D341Med (cell line): ENCODE data around the gene PDGFRA.
"Not testable (repeated sequence)": the region's sequence is repeated elsewhere in the genome, so short reads cannot be mapped to it uniquely, and the experiment has no call there.

Source experiments
- DNase-seq: peaks from one replicate; pipeline ENCODE4 v3.0.0; 2012; ENCODE audit warnings: low spot score

Gene PDGFRA

DNA sequence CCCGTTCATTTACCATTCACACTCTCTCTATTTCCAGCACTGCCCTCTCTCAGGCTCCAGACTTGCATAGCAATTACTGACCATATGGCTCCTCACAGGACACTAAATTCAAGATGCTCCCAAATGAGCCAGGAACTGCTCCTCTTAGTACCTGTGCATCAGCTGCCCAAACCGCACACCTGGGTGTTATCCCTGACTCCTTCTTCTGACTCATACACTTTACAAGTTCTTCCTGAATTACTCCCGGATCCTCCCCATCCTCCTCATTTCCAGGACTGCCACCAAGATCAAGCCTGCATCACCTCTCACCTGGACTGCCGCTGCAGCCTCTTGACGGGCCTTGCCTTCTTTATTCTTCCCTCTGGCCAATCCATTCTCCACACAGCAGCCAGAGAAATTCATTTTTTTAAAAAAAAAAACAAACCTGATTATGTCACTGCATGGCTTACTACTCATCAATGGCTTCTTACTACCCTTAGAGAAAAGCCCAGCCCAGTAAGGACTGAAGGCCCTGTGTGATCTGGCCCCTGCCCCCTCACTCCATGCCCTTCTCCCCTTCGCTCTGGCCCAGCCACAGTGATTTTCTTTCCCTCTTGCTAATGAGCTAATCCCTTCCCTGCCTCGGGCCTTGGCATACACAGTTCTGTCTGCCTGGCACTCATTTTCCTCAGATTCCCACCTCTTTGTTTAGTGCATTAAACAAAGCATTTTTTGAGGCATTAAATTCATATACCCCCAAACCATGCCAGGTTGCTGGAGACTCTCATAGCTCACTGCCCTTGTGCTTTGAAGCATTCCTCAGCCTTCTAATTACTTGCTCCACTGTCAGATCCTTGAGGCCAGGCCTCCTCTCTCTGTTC, 92.0 kb downstream of the PDGFRA start:
- no peak for DNase-seq

GRCh38 chr4:54322818-54323417, 93.8 kb downstream of the PDGFRA start:
- DNase-seq: peak; percentile 65

DNA sequence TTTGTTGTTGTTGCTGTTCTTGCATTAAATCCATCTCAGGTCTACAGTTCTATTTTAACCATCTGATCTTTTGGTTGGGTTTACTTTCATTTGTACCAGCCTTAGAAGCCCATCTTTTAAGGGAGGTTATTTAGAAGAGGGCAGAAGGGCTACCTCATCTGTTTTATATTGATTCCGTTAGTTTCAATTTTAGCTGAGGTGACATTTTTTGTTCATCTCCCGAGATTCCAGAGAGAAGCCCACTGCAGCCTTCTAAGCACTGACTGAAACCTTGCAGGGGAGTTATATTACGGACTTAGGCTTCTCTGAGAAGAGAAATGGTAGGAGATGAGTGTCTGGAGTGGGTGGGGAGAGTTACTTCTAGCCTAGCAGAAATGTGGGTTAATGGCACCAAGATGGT, 101.8 kb downstream of the PDGFRA start:
- DNase-seq: no peak

DNA sequence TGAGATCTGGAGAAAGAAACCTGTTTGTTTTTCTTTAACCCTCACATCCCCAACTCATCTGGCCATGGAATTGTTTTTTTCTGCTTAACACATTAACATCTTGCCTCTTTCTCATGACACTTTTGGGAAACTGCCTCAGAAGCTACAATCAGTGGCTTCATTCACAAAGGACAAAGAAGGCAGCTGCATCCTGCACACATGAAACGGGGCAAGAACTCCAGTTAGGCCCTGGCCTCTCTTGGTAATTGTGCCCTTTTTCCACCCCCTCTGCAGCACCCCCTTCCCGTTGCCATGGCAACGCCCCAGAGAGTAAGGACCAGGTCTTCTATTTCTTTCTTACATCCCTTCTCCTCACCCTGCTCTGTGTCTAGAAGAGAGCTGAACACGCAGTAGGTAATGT, 103.4 kb downstream of the PDGFRA start:
- DNase-seq: no peak

GRCh38 chr4:54333657-54334056, 104.6 kb downstream of the PDGFRA start:
- DNase-seq: no peak

DNA sequence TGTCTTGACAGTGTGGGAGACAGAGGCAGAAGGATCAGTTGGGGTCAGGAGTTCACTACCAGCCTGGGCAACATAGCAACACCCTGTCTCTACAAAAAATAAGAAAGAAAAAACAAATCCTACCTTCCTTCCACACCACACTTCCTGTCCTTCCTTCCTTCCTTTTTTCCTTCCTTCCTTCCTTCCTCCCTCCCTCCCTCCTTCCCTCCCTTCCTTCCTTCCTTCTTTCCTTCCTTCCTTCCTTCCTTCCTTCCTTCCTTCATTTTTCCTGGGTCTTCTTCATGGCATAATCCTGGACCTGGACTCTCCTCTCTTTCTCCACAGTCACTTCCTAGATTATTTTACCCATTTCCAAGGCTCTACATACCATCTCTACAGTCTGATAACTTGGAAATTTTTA, 105.7 kb downstream of the PDGFRA start:
- DNase-seq: not testable (repeated sequence)

- no peak for DNase-seq
These were observed 107.9 kb downstream of the PDGFRA start for GRCh38 chr4:54337009-54337408.

- not testable (repeated sequence) for DNase-seq
These were observed 113.0 kb downstream of the PDGFRA start for GRCh38 chr4:54342067-54342466.
